Measurements from ENCODE around the gene G6PD.

- TF ChIP-seq CTCF (IDR thresholded peaks at IDR 0.05) (no peak), POLR2AphosphoS5 (IDR thresholded peaks at IDR 0.05; ENCODE audit: insufficient read depth in 1 of 2, low read depth in 1 of 2) (no peak)
Observed at GRCh38 chrX:154530286-154530685, 16.4 kb downstream of the G6PD start.
